Measurements from ENCODE around the gene RNF144A.

- TF ChIP-seq CTCF (IDR thresholded peaks at IDR 0.05 in 2 of 3, conservative IDR thresholded peaks at IDR 0.05 in 1 of 3; ENCODE audit: borderline replicate concordance in 1 of 3, insufficient read depth in 1 of 3, low read depth in 2 of 3, low read length in 2 of 3) (no peak), POLR2A (IDR thresholded peaks at IDR 0.05; ENCODE audit: borderline replicate concordance, extremely low read depth, insufficient read depth, insufficient read length) (no peak), YY1 (IDR thresholded peaks at IDR 0.05; ENCODE audit: extremely low read depth, insufficient replicate concordance, low read depth, low read length) (no peak), SP1 (IDR thresholded peaks at IDR 0.05; ENCODE audit: low read depth) (no peak), POLR2AphosphoS5 (IDR thresholded peaks at IDR 0.05; ENCODE audit: low read depth, low read length) (no peak), CEBPB (IDR thresholded peaks at IDR 0.05; ENCODE audit: low read depth) (no peak), EZH2phosphoT487 (IDR thresholded peaks at IDR 0.05; ENCODE audit: borderline replicate concordance) (no peak), EZH2 (IDR thresholded peaks at IDR 0.05) (no peak), ELF1 (IDR thresholded peaks at IDR 0.05; ENCODE audit: borderline replicate concordance, low read depth) (no peak), EGR1 (IDR thresholded peaks at IDR 0.05; ENCODE audit: low read depth) (no peak), REST (IDR thresholded peaks at IDR 0.05; ENCODE audit: low read depth) (no peak), JUND (IDR thresholded peaks at IDR 0.05) (no peak)
- TF ChIP-seq, protein P1, sequence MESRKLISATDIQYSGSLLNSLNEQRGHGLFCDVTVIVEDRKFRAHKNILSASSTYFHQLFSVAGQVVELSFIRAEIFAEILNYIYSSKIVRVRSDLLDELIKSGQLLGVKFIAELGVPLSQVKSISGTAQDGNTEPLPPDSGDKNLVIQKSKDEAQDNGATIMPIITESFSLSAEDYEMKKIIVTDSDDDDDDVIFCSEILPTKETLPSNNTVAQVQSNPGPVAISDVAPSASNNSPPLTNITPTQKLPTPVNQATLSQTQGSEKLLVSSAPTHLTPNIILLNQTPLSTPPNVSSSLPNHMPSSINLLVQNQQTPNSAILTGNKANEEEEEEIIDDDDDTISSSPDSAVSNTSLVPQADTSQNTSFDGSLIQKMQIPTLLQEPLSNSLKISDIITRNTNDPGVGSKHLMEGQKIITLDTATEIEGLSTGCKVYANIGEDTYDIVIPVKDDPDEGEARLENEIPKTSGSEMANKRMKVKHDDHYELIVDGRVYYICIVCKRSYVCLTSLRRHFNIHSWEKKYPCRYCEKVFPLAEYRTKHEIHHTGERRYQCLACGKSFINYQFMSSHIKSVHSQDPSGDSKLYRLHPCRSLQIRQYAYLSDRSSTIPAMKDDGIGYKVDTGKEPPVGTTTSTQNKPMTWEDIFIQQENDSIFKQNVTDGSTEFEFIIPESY (IDR thresholded peaks at IDR 0.05; ENCODE audit: extremely low read depth, insufficient replicate concordance, low read length), result no peak
- TF ChIP-seq, protein P2, sequence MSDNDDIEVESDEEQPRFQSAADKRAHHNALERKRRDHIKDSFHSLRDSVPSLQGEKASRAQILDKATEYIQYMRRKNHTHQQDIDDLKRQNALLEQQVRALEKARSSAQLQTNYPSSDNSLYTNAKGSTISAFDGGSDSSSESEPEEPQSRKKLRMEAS (IDR thresholded peaks at IDR 0.05), result no peak
Measured at GRCh38 chr2:7019191-7019590, 102.0 kb downstream of the RNF144A start.

Data from HCT116 (cell line).